ENCODE data around the gene GLI3. TPM values are rescaled to one million over a fixed set of nuclear protein-coding genes. Genes with fewer than 3 reads are reported as not detected.

The GLI3 gene
- total and polyA plus RNA-seq, 11 donors: 0.50 to 14.4 (median 5.7) TPM

DNA sequence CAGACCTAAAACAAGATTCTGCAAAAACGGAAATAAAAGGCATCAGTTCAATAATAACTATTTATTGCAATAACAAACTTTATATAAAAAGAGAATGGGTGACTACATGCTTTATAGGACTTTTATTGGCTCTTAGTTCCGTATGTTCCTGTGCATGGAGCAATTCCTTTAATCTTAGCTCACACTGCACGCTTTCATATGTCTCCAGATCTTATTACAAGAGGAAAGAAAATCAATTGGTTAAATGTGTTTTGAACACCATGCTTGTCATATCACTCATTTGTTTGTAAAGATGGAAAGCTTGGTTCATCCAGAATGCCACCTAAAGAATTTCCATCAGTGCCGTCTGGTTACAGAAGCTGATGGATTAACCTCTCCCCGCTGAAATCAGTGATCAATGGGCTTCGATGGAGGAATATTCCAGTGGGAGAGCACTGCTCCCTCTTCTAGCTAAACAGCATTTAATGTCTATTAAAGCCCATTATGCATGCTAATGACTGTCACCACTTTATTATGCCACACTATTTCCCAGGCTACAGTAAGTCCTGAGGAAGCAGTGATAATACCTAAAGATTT lies 210.3 kb downstream of the GLI3 start:
- H3K27me3 ChIP-seq: no peaks in the 10 kb centered on the region
- H3K4me3 ChIP-seq: no peak overlapping the region
- H3K9me3 ChIP-seq: no peaks in the 10 kb centered on the region
- no peaks in the 10 kb centered on the region for H3K4me1 ChIP-seq
- TF ChIP-seq CTCF (IDR thresholded peaks at IDR 0.05) (no peak), POLR2A (IDR thresholded peaks at IDR 0.05) (no peak)
- no peak overlapping the region for H3K27ac ChIP-seq
- 92 to 95% (median 93%) methylated on average over 6 of the region's 6 CpGs for WGBS, 4 donors
- peaks cover 0 to 35% (median 13%) of the 10 kb centered on the region in 9 donors for H3K36me3 ChIP-seq
- no peak for ATAC-seq
- DNase-seq: no peak
- intact Hi-C loops (cut with DNase I): no loop called here

DNA sequence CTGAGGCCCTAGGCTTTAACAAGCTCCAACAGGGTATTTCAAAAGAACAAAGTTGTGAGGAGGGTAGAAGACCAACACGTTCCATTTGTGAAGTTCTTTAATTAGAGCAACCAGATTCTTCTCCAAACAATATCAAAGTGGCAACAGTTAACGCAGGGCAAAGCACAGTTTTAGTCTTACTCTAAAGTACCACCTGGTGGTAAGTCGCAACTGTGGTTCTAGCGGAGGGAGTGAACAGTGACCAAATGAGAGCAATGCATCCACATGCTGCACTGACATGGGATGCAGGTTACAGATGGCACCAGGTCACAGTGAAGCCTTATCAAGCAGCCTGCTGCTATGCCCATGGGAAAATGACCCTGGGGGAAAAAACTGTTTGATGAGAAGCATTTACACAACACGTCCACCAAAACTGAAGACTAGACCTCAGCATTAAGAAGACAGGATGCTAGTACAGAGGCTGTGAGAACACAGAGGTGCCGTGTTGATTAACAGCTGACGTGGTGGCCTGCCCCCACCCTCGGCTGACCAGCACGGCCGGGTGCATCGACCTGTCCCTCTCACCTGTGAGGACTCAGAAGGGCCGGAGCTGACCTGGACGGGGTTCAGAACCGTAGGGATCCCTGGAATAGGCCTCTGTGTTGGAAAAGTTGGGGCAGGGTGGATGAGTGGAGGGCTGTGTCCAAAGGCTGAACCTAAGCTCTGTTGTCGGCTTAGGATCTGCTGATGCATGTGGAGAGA lies 211.2 kb downstream of the GLI3 start:
- no peak for TF ChIP-seq CTCF (IDR thresholded peaks at IDR 0.05)
- no peak for TF ChIP-seq POLR2A (IDR thresholded peaks at IDR 0.05)
- Histone ChIP-seq H3K36me3 (peaks cover 0 to 35% (median 13%) of the 10 kb centered on the region in 9 donors), H3K27ac (no peak overlapping the region), H3K4me3 (no peak overlapping the region), H3K27me3 (no peaks in the 10 kb centered on the region), H3K9me3 (no peaks in the 10 kb centered on the region), H3K4me1 (no peaks in the 10 kb centered on the region)
- no peak for DNase-seq
- 94 to 97% (median 94%) methylated on average over 15 of the region's 15 CpGs for WGBS, 4 donors
- intact Hi-C loops (cut with DNase I): no loop called here
- no peak for ATAC-seq

DNA sequence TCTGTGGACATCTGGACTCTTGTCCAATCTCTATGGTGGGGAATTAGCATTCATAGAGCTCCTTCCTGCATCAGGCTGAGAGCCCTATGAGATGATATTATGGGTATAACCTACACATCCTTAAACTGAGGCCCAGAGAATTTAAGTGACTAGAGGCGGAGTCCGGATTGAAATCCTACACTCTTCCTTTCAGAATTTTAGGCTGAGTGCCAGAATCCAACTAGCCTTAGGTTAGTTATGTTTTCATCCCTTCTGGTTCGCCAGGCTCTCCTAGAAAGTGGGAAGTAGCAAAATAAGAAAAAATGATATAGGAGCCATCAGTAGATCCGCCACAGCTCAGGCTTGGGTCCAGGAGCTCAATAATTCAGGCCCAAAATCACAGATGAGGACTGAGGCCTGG lies 212.5 kb downstream of the GLI3 start:
- H3K27ac ChIP-seq: no peak overlapping the region
- no peak for DNase-seq
- H3K27me3 ChIP-seq: no peaks in the 10 kb centered on the region
- ATAC-seq: no peak
- no peaks in the 10 kb centered on the region for H3K9me3 ChIP-seq
- no peak for TF ChIP-seq CTCF (IDR thresholded peaks at IDR 0.05)
- TF ChIP-seq POLR2A (IDR thresholded peaks at IDR 0.05): no peak
- no peak overlapping the region for H3K4me3 ChIP-seq
- H3K36me3 ChIP-seq: peaks cover 0 to 35% (median 13%) of the 10 kb centered on the region in 9 donors
- H3K4me1 ChIP-seq: no peaks in the 10 kb centered on the region
- intact Hi-C loops (cut with DNase I): no loop called here
- 94 to 96% (median 95%) methylated on average over 4 of the region's 4 CpGs for whole genome bisulfite sequencing, 4 donors

DNA sequence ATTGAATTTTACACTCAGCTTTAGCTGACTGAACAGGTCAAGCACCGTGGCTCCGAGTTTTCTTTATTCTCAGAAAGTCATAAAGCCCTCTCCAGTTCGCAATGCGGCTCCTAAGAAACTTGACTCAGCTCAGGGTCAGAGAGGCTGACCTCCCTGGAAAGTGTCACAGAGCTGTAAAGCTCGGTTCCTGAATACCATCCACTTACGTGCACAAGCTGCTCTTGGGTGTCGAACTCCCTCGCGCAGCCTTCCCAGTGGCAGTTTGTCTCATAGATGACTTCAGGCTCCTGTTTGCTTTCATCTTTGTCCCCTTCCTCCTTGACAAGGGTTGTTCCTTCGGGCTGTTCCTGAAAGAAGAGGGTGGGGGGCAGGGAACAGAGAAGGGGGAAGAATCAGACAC lies 213.7 kb downstream of the GLI3 start:
- ATAC-seq (no peak), DNase-seq (no peak)
- TF ChIP-seq POLR2A (IDR thresholded peaks at IDR 0.05) (no peak), CTCF (IDR thresholded peaks at IDR 0.05) (no peak)
- H3K27ac ChIP-seq: no peak overlapping the region
- no peaks in the 10 kb centered on the region for H3K27me3 ChIP-seq
- intact Hi-C loops (cut with DNase I): no loop called here
- H3K4me1 ChIP-seq: no peaks in the 10 kb centered on the region
- peaks cover 0 to 42% (median 13%) of the 10 kb centered on the region in 9 donors for H3K36me3 ChIP-seq
- no peak overlapping the region for H3K4me3 ChIP-seq
- no peaks in the 10 kb centered on the region for H3K9me3 ChIP-seq
- 87% methylated on average over 10 of the region's 10 CpGs for WGBS, 4 donors

All from heart left ventricle (tissue), 16 donors.